ENCODE measurements around the gene VASH1. TPM values are rescaled to one million over a fixed set of nuclear protein-coding genes. Genes with fewer than 3 reads are reported as not detected.

Gene VASH1
- total and polyA plus RNA-seq, 2 of the 13 experiments (the other 11 are each of a cell fraction or from before 2014, with no cell fraction given), result 0.11 to 0.24 TPM

GRCh38 chr14:76812422-76813383, 51.4 kb downstream of the VASH1 start, which contains the start of gene ANGEL1 (continued):
- peak; percentile 51; the same call in 1 of the 2 replicates for TF ChIP-seq HNF1B (CRISPR knock-in tag; IDR thresholded peaks at IDR 0.05)
- TF ChIP-seq FOXA1 (IDR thresholded peaks at IDR 0.05), result no peak
- peak; percentile 43; the same call in 1 of the 2 replicates for TF ChIP-seq FOXA1 (CRISPR knock-in tag; IDR thresholded peaks at IDR 0.05)
- peak; percentile 80; the same call in 1 of the 2 replicates for TF ChIP-seq ZNF878 (CRISPR knock-in tag; IDR thresholded peaks at IDR 0.05)
- peak; percentile 77 for TF ChIP-seq FOXA3 (CRISPR knock-in tag; IDR thresholded peaks at IDR 0.05)
- TF ChIP-seq CEBPB (IDR thresholded peaks at IDR 0.05; ENCODE audit: borderline replicate concordance, low read depth, low read length), result no peak
- no peak for TF ChIP-seq ZNF225 (CRISPR knock-in tag; IDR thresholded peaks at IDR 0.05)
- no peak for TF ChIP-seq HMG20A (CRISPR knock-in tag; IDR thresholded peaks at IDR 0.05; ENCODE audit: borderline replicate concordance)
- TF ChIP-seq ZUFSP (CRISPR knock-in tag; IDR thresholded peaks at IDR 0.05; ENCODE audit: borderline replicate concordance), result no peak
- TF ChIP-seq NFE2L1 (CRISPR knock-in tag; IDR thresholded peaks at IDR 0.05; ENCODE audit: borderline replicate concordance), result no peak
- TF ChIP-seq ZNF724P (CRISPR knock-in tag; IDR thresholded peaks at IDR 0.05; ENCODE audit: borderline replicate concordance), result no peak; the same call in 1 of the 2 replicates
- TF ChIP-seq ZNF430 (CRISPR knock-in tag; IDR thresholded peaks at IDR 0.05), result peak; percentile 84
- TF ChIP-seq RORA (CRISPR knock-in tag; IDR thresholded peaks at IDR 0.05), result no peak
- TF ChIP-seq ZHX2 (IDR thresholded peaks at IDR 0.05; ENCODE audit: low read depth), result peak; percentile 84
- TF ChIP-seq ZHX2 (CRISPR knock-in tag; IDR thresholded peaks at IDR 0.05; ENCODE audit: borderline replicate concordance), result no peak
- no peak for TF ChIP-seq BCLAF1 (IDR thresholded peaks at IDR 0.05)
- TF ChIP-seq ZBTB8A (CRISPR knock-in tag; IDR thresholded peaks at IDR 0.05; ENCODE audit: borderline replicate concordance, low read depth), result no peak
